Suprapubic skin (tissue), 4 donors: ENCODE results near the gene FHOD3. TPM values are rescaled to one million over a fixed set of nuclear protein-coding genes. Genes with fewer than 3 reads are reported as not detected.

Experiments used
- DNase-seq, 2 donors: peaks; one replicate each; pipeline ENCODE4 v3.0.0-alpha.2; 2019; ENCODE audit warnings: low spot score in 2 of 2
- H3K27ac ChIP-seq: fragments of 200-600 bp; sonication (generic); one replicate; pipeline ENCODE4 v1.5.1; 2019
- H3K27me3 ChIP-seq: fragments of 200-600 bp; sonication (generic); one replicate; pipeline ENCODE4 v1.5.1; 2019
- H3K36me3 ChIP-seq: fragments of 200-600 bp; sonication (generic); one replicate; pipeline ENCODE4 v1.5.1; 2019
- H3K4me1 ChIP-seq: fragments of 200-600 bp; sonication (generic); one replicate; pipeline ENCODE4 v1.5.1; 2019
- H3K4me3 ChIP-seq: fragments of 200-600 bp; sonication (generic); one replicate; pipeline ENCODE4 v1.5.1; 2019; ENCODE audit warnings: mild to moderate bottlenecking
- H3K9me3 ChIP-seq: fragments of 200-600 bp; sonication (generic); one replicate; pipeline ENCODE4 v1.5.1; 2019
- EP300 ChIP-seq: sonication (generic); formaldehyde crosslinking; IDR thresholded peaks from one replicate; pipeline ENCODE4 v1.6.1; 2017; ENCODE audit warnings: antibody characterized with exemption
- POLR2A ChIP-seq, 2 donors: fragments of 450-650 bp; IDR thresholded peaks; one replicate each; pipeline ENCODE4 v1.6.1; 2017; ENCODE audit warnings: antibody characterized with exemption in 2 of 2, mild to moderate bottlenecking in 2 of 2, moderate library complexity in 2 of 2
- POLR2AphosphoS5 ChIP-seq, 3 donors: sonication (generic); formaldehyde crosslinking; IDR thresholded peaks; one replicate each; pipeline ENCODE4 v1.6.1; 2017; ENCODE audit warnings: antibody characterized with exemption in 3 of 3
- WGBS: methylation state at CpG from one replicate; pipeline ENCODE4 v1.1.5; 2018; 5-methylcytosine and 5-hydroxymethylcytosine counted together
- total RNA-seq, 4 donors: library from RNA; depleted of rRNA; stranded (reverse); fragments of >200 nt; gene quantifications; one replicate each; pipeline ENCODE4 v1.1.0, GENCODE V29; 2016
- TF ChIP-seq, protein P1 (sequence below), 2 donors: fragments of 200-600 bp in 1 of 2; fragments of 450-650 bp in 1 of 2; sonication (generic) in 1 of 2; IDR thresholded peaks; one replicate each; pipeline ENCODE4 v1.5.1; 2016 to 2019; ENCODE audit warnings: antibody characterized with exemption in 2 of 2, mild to moderate bottlenecking in 1 of 2, moderate library complexity in 1 of 2

FHOD3 gene
- total RNA-seq, 4 donors from 2014 or later, result 5.8 to 18.7 (median 15.5) TPM

DNA sequence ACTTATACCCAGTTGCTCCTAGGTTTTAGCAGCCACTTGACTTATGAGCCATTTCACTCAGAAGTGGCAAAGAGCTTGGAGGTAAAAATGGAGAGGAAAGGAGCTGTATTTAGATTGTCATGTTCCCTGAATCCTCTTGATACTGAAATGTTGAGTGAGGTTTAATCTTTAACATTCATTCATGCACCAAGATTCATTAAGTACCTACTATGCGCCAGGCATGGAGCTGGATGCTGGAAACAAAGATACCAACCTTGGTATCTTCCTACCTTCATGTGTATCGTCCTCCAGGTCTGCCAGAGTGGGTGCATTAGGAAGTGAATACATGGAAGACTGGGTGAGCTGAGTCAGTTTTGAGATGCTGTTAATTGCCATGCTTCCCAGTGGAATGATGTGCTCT lies 507.6 kb downstream of the FHOD3 start:
- H3K9me3 ChIP-seq, result no peaks in the 10 kb centered on the region
- TF ChIP-seq EP300, result no peak
- no peaks in the 10 kb centered on the region for H3K27me3 ChIP-seq
- H3K36me3 ChIP-seq, result peaks cover 62% of the 10 kb centered on the region
- H3K4me3 ChIP-seq, result no peak overlapping the region
- 100% methylated on average over 2 of the region's 2 CpGs for WGBS
- H3K4me1 ChIP-seq, result peaks cover 4% of the 10 kb centered on the region
- no peak for DNase-seq
- no peak overlapping the region for H3K27ac ChIP-seq

DNA sequence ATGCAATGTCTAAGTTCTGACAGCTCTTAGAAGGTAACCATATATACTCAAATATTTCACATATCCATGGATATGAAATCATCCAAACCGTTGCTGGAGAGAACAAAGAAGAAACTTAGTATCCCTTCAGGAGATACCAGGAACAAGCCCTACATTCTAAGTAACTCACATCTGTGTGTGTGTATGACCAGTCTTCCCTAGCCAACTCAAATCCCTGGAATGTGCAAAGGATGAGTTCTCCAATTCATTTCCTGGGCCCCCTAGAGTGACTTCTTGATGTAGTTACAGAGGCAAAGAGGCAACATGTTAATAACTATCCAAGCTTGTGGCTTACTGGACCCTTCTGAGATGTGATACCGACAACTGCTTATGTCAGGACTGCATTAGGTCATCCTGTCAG lies 511.2 kb downstream of the FHOD3 start:
- Histone ChIP-seq H3K4me1 (peaks cover 4% of the 10 kb centered on the region), H3K27me3 (no peaks in the 10 kb centered on the region), H3K36me3 (peaks cover 43% of the 10 kb centered on the region), H3K9me3 (no peaks in the 10 kb centered on the region), H3K4me3 (no peak overlapping the region), H3K27ac (no peak overlapping the region)
- DNase-seq, result no peak
- TF ChIP-seq EP300 (no peak), POLR2A (IDR thresholded peaks at IDR 0.05) (no peak), POLR2AphosphoS5 (IDR thresholded peaks at IDR 0.05) (no peak)
- TF ChIP-seq, protein P1, sequence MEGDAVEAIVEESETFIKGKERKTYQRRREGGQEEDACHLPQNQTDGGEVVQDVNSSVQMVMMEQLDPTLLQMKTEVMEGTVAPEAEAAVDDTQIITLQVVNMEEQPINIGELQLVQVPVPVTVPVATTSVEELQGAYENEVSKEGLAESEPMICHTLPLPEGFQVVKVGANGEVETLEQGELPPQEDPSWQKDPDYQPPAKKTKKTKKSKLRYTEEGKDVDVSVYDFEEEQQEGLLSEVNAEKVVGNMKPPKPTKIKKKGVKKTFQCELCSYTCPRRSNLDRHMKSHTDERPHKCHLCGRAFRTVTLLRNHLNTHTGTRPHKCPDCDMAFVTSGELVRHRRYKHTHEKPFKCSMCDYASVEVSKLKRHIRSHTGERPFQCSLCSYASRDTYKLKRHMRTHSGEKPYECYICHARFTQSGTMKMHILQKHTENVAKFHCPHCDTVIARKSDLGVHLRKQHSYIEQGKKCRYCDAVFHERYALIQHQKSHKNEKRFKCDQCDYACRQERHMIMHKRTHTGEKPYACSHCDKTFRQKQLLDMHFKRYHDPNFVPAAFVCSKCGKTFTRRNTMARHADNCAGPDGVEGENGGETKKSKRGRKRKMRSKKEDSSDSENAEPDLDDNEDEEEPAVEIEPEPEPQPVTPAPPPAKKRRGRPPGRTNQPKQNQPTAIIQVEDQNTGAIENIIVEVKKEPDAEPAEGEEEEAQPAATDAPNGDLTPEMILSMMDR (IDR thresholded peaks at IDR 0.05), result no peak
- WGBS, result 85% methylated on average over 2 of the region's 2 CpGs

DNA sequence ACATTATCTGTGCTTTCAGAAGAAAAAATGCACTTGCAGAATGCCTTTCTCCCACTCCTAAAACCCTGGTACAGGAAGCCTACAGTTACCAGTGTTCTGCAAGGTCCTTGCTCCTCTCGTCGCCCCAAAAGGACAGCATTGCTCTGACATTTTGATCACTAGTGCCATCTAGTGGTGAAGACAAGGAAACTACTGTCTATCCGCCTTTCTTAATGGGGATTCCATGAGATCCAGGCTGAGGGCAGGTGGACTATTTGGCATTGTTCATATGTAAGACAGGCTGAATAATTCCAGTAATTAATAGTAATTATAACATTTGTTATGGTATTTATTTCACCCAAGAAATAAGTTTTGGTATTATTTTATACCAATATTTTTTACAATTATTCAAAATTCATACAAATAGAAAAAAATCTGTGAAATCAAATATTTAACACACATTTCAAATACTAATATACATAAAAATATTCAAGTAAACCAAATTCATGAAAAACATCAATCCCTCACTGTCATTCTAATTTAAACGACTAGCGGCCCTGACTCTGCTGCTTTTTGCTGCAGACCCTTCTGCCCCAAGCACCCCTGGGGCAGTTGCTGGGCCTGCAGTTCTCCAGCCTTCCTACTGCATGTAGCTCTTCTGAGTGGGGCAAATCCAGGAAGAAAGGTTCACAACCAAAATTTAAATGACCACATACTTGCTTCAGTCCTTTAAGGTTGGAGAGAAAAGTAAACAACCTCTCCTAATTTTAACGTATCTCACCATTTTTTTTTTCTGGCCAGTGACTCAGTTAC lies 512.3 kb downstream of the FHOD3 start:
- Histone ChIP-seq H3K27me3 (no peaks in the 10 kb centered on the region), H3K9me3 (no peaks in the 10 kb centered on the region), H3K4me3 (no peak overlapping the region), H3K27ac (no peak overlapping the region), H3K36me3 (peaks cover 33% of the 10 kb centered on the region), H3K4me1 (peaks cover 4% of the 10 kb centered on the region)
- TF ChIP-seq, protein P1 (IDR thresholded peaks at IDR 0.05), result peak; percentile 55 to 71
- TF ChIP-seq POLR2A (IDR thresholded peaks at IDR 0.05), result no peak
- no peak for DNase-seq
- WGBS, result 44% methylated on average over 6 of the region's 6 CpGs

DNA sequence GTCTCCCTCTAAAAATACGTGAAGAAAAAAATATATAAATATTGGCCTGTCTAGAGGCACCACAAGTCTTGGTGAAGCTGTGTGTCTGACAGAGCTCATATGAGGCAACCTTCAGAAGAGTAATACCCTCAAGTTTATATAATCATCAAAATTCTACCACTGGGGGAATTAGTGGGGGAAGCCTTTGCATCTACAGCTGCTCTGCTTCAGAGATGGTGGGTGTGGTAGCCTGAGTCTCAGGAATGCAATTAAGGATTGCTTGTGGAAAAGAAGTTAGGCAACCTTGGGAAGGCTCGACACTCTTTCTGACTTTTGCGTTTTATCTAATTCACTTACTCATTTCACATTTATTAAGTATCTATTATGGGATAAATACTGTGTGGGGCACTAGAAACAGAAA lies 513.9 kb downstream of the FHOD3 start:
- peaks cover 21% of the 10 kb centered on the region for H3K36me3 ChIP-seq
- no peaks in the 10 kb centered on the region for H3K9me3 ChIP-seq
- 44% methylated on average over 3 of the region's 3 CpGs for WGBS
- H3K27ac ChIP-seq, result peak overlapping the region; percentile 45
- no peak overlapping the region for H3K4me3 ChIP-seq
- TF ChIP-seq, protein P1 (IDR thresholded peaks at IDR 0.05), result no peak
- TF ChIP-seq POLR2A (IDR thresholded peaks at IDR 0.05) (no peak), EP300 (no peak), POLR2AphosphoS5 (IDR thresholded peaks at IDR 0.05) (no peak)
- H3K27me3 ChIP-seq, result no peaks in the 10 kb centered on the region
- peaks cover 4% of the 10 kb centered on the region for H3K4me1 ChIP-seq
- no peak for DNase-seq

DNA sequence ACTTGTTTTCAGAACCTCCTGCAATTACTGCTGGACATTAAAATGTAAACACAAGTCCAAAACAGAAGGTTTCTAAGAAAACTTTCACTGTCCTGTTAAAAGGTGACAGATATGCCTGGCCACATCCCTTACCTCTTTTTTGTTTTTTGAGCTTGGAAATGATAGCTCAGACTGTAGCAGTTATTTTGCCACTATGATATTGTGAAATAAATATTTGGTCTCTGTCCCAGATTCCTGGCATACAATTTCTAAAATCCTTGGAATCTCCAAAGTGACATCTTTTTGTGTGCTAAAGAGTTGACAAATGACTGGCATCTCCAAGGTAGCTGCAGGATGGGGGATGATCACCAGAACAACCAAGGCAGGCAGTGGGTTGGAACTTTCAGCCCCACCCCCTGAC lies 514.4 kb downstream of the FHOD3 start:
- H3K27ac ChIP-seq, result peak overlapping the region; percentile 45
- H3K4me1 ChIP-seq, result peaks cover 4% of the 10 kb centered on the region

More for the DNA sequence above, 514.4 kb downstream of the FHOD3 start:
- TF ChIP-seq EP300 (no peak), POLR2AphosphoS5 (IDR thresholded peaks at IDR 0.05) (no peak), POLR2A (IDR thresholded peaks at IDR 0.05) (no peak)
- TF ChIP-seq, protein P1 (IDR thresholded peaks at IDR 0.05), result no peak
- peaks cover 19% of the 10 kb centered on the region for H3K36me3 ChIP-seq
- no peaks in the 10 kb centered on the region for H3K27me3 ChIP-seq
- no peak overlapping the region for H3K4me3 ChIP-seq
- DNase-seq, result no peak
- no peaks in the 10 kb centered on the region for H3K9me3 ChIP-seq
